ENCODE results near the gene OLFM3. TPM values are rescaled to one million over a fixed set of nuclear protein-coding genes. Genes with fewer than 3 reads are reported as not detected.

The OLFM3 gene
- total RNA-seq, 1 experiment from 2014 or later: 0.26 TPM

DNA sequence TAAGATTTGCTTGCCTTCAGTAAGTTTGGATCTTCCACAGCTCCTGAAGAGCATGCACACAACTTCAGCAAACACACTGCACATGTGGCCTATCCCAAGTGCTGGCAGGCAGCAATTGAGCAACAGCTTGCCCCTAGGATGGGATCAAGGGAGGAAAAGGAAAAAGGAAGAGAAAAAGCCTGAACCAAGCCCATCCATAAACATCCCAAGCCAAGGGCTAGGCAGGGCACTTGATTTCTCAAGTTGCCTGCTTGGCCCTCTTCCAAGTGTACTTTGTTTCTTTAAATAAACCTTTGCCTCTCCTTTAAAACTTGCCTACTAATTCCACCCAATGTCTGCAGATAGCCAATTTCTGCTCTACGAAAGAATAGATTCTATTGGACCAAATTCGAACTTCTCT is 49.0 kb upstream of the OLFM3 start:
- H3K9me3 Mint-ChIP-seq: no peaks in the 10 kb centered on the region
- no peak overlapping the region for H4K5ac ChIP-seq (ENCODE audit: insufficient read length, low read depth, low read length)
- H3K4me1 ChIP-seq (ENCODE audit: insufficient read depth, low read length): no peaks in the 10 kb centered on the region
- no peak overlapping the region for H2AK5ac ChIP-seq (ENCODE audit: insufficient read length, low read length)
- H3K23ac ChIP-seq (ENCODE audit: insufficient read length, low read depth, low read length): no peak overlapping the region
- TF ChIP-seq CTCF (conservative IDR thresholded peaks at IDR 0.05): no peak
- H4K20me1 ChIP-seq (ENCODE audit: control insufficient read depth, insufficient read depth, insufficient read length): no peaks in the 10 kb centered on the region
- H3K4me2 ChIP-seq (ENCODE audit: insufficient read depth, insufficient read length, low read length): no peak overlapping the region
- no peak overlapping the region for H3K4ac ChIP-seq (ENCODE audit: low read depth, low read length)
- no peaks in the 10 kb centered on the region for H3K79me2 ChIP-seq (ENCODE audit: insufficient read depth, low read length)
- H2BK12ac ChIP-seq (ENCODE audit: insufficient read length, low read depth, low read length): no peak overlapping the region
- no peak overlapping the region for H3K9ac ChIP-seq (ENCODE audit: extremely low read depth, insufficient read length, low read length)
- H2BK5ac ChIP-seq (ENCODE audit: insufficient read length, low read length): no peak overlapping the region
- no peak for DNase-seq
- no peak overlapping the region for H4K8ac ChIP-seq (replicated peaks; ENCODE audit: insufficient read length, low read depth, low read length)
- no peaks in the 10 kb centered on the region for H3K79me1 ChIP-seq (ENCODE audit: insufficient read depth, low read depth, low read length, poor library complexity, severe bottlenecking)
- H3K23me2 ChIP-seq (ENCODE audit: insufficient read length, low read depth, low read length, poor library complexity, severe bottlenecking): no peaks in the 10 kb centered on the region
- no CpG with 5 or more reads among the region's 2 CpGs for WGBS (ENCODE audit: extremely low coverage, insufficient read length, low lambda C conversion rate)
- no peaks in the 10 kb centered on the region; a peak in 2 of 7 replicates for H3K36me3 Mint-ChIP-seq (ENCODE audit: insufficient read depth in 1 of 3, low read depth in 3 of 3)
- no peak overlapping the region for H2BK120ac ChIP-seq (ENCODE audit: low read depth, low read length, poor library complexity, severe bottlenecking)
- no peak overlapping the region for H2AFZ ChIP-seq (ENCODE audit: low read length)
- no peaks in the 10 kb centered on the region for H3K9me3 ChIP-seq (ENCODE audit: control insufficient read depth, low read depth, low read length)
- no peaks in the 10 kb centered on the region; the same call in 1 of the 2 replicates for H3K27me3 Mint-ChIP-seq (ENCODE audit: low read depth)
- no peak overlapping the region for H2BK15ac ChIP-seq (ENCODE audit: low read depth, low read length)
- no peak overlapping the region for H3T11ph ChIP-seq (ENCODE audit: low read length)
- no peak overlapping the region for H3K27ac Mint-ChIP-seq
- no peak overlapping the region for H3K18ac ChIP-seq (ENCODE audit: insufficient read length, low read depth, low read length)
- no peak overlapping the region for H3K4me3 Mint-ChIP-seq
- H3K27me3 ChIP-seq (ENCODE audit: insufficient read depth, low read length): no peaks in the 10 kb centered on the region
- no peak overlapping the region for H2BK20ac ChIP-seq (ENCODE audit: low read depth, low read length, poor library complexity, severe bottlenecking)
- H3K27ac ChIP-seq (ENCODE audit: insufficient read length, low read depth, low read length): no peak overlapping the region
- no peaks in the 10 kb centered on the region for H3K4me1 Mint-ChIP-seq
- no peak overlapping the region for H3K56ac ChIP-seq (ENCODE audit: insufficient read length, low read depth, low read length)
- no peak overlapping the region for H3K14ac ChIP-seq (ENCODE audit: insufficient read depth, low read length)
- H4K91ac ChIP-seq (ENCODE audit: insufficient read length, low read depth, low read length): no peak overlapping the region
